Gastrocnemius medialis (tissue), 4 donors: ENCODE data around the gene TRIM28.

Experiments used
- POLR2A ChIP-seq, 2 donors: fragments of 450-650 bp; IDR thresholded peaks; one replicate each; pipeline ENCODE4 v1.6.1; 2017; ENCODE audit warnings: antibody characterized with exemption in 2 of 2, mild to moderate bottlenecking in 2 of 2, moderate library complexity in 2 of 2
- TF ChIP-seq, protein P1 (sequence below), 5 experiments: fragments of 450-650 bp in 3 of 5; fragments of 200-600 bp in 2 of 5; sonication (generic) in 2 of 5; IDR thresholded peaks in 4 of 5; conservative IDR thresholded peaks in 1 of 5; 1 replicate in 4 of 5; 2 replicates in 1 of 5; pipeline ENCODE4 v1.5.1; 2016 to 2019; ENCODE audit warnings: antibody characterized with exemption in 5 of 5, mild to moderate bottlenecking in 3 of 5, moderate library complexity in 3 of 5

- TF ChIP-seq, protein P1, sequence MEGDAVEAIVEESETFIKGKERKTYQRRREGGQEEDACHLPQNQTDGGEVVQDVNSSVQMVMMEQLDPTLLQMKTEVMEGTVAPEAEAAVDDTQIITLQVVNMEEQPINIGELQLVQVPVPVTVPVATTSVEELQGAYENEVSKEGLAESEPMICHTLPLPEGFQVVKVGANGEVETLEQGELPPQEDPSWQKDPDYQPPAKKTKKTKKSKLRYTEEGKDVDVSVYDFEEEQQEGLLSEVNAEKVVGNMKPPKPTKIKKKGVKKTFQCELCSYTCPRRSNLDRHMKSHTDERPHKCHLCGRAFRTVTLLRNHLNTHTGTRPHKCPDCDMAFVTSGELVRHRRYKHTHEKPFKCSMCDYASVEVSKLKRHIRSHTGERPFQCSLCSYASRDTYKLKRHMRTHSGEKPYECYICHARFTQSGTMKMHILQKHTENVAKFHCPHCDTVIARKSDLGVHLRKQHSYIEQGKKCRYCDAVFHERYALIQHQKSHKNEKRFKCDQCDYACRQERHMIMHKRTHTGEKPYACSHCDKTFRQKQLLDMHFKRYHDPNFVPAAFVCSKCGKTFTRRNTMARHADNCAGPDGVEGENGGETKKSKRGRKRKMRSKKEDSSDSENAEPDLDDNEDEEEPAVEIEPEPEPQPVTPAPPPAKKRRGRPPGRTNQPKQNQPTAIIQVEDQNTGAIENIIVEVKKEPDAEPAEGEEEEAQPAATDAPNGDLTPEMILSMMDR (IDR thresholded peaks at IDR 0.05 in 4 of 5, conservative IDR thresholded peaks at IDR 0.05 in 1 of 5) = no peak
- no peak for TF ChIP-seq POLR2A (IDR thresholded peaks at IDR 0.05)
These were observed 12.2 kb downstream of the TRIM28 start for GRCh38 chr19:58555920-58556621.
